ENCODE results near the gene PJA1. TPM values are rescaled to one million over a fixed set of nuclear protein-coding genes. Genes with fewer than 3 reads are reported as not detected.

The PJA1 gene
- total RNA-seq, result 23.1 and 28.6 TPM in 2 replicates

GRCh38 chrX:69165087-69165651 lies at the start of gene PJA1:
TSS of gene PJA1 (minus strand) at chrX:69165453. CDS start at chrX:69163073, 2,380 bp downstream.

Data from smooth muscle cell of trachea (primary cell).